Liver (tissue), 9 donors: ENCODE measurements around the gene SUPT16H. TPM values are rescaled to one million over a fixed set of nuclear protein-coding genes. Genes with fewer than 3 reads are reported as not detected.

Experiments used
- DNase-seq: peaks from one replicate; pipeline ENCODE4 v3.0.0-alpha.2; 2017; ENCODE audit warnings: low spot score
- H3K27ac ChIP-seq, 2 donors: one replicate each; pipeline ENCODE4 v1.7.0; 2013; ENCODE audit warnings: inconsistent platforms in 2 of 2, low read length in 2 of 2, control low read depth in 1 of 2, low read depth in 1 of 2, mild to moderate bottlenecking in 1 of 2
- H3K27me3 ChIP-seq, 4 donors: one replicate each; pipeline versions ENCODE4 v1.6.1 to v1.7.0; 2013; ENCODE audit warnings: low read length in 3 of 4, inconsistent platforms in 1 of 4, mild to moderate bottlenecking in 1 of 4, moderate library complexity in 1 of 4; ENCODE audit not compliant: control insufficient read depth in 4 of 4, insufficient read depth in 4 of 4
- H3K36me3 ChIP-seq, 4 donors: one replicate each; pipeline versions ENCODE4 v1.6.1 to v1.7.0; 2013; ENCODE audit warnings: low read length in 3 of 4, mild to moderate bottlenecking in 3 of 4, low read depth in 1 of 4, moderate library complexity in 1 of 4; ENCODE audit not compliant: control insufficient read depth in 4 of 4, insufficient read depth in 3 of 4
- H3K4me1 ChIP-seq, 4 donors: one replicate each; pipeline versions ENCODE4 v1.6.1 to v1.7.0; 2013; ENCODE audit warnings: low read length in 3 of 4, mild to moderate bottlenecking in 3 of 4, moderate library complexity in 1 of 4; ENCODE audit not compliant: control insufficient read depth in 4 of 4, insufficient read depth in 4 of 4
- H3K4me3 ChIP-seq, 3 donors: one replicate each; pipeline versions ENCODE4 v1.6.1 to v1.7.0; 2013; ENCODE audit warnings: low read length in 3 of 3, control low read depth in 1 of 3, low read depth in 1 of 3, mild to moderate bottlenecking in 1 of 3
- H3K9ac ChIP-seq, 2 donors: one replicate each; pipeline ENCODE4 v1.7.0; 2013; ENCODE audit warnings: low read length in 2 of 2, mild to moderate bottlenecking in 2 of 2, moderate library complexity in 2 of 2, control low read depth in 1 of 2, low read depth in 1 of 2
- H3K9me3 ChIP-seq, 4 donors: one replicate each; pipeline versions ENCODE4 v1.6.1 to v1.7.0; 2013; ENCODE audit warnings: low read length in 3 of 4; ENCODE audit not compliant: control insufficient read depth in 4 of 4
- CTCF ChIP-seq: fragments of 150-350 bp; IDR thresholded peaks from 2 replicates; pipeline ENCODE4 v1.5.1; 2017; ENCODE audit warnings: improper control_type of control experiment, low read depth, low read length; ENCODE audit not compliant: missing input control
- EGR1 ChIP-seq, 2 donors: IDR thresholded peaks; 2 replicates each; pipeline ENCODE4 v1.6.1; 2016 to 2018; ENCODE audit warnings: antibody characterized with exemption in 2 of 2, low read depth in 2 of 2
- FOXA1 ChIP-seq: IDR thresholded peaks from 2 replicates; pipeline ENCODE4 v1.6.1; 2016; ENCODE audit warnings: antibody characterized with exemption
- FOXA2 ChIP-seq: IDR thresholded peaks from 2 replicates; pipeline ENCODE4 v1.6.1; 2016; ENCODE audit warnings: antibody characterized with exemption
- GABPA ChIP-seq, 2 donors: IDR thresholded peaks in 1 of 2; conservative IDR thresholded peaks in 1 of 2; 2 replicates each; pipeline ENCODE4 v1.6.1; 2016; ENCODE audit warnings: antibody characterized with exemption in 2 of 2, mild to moderate bottlenecking in 1 of 2, moderate library complexity in 1 of 2
- HNF4A ChIP-seq, 2 donors: conservative IDR thresholded peaks; 2 replicates each; pipeline ENCODE4 v1.6.1; 2016; ENCODE audit warnings: antibody characterized with exemption in 2 of 2, mild to moderate bottlenecking in 2 of 2
- HNF4G ChIP-seq: IDR thresholded peaks from 2 replicates; pipeline ENCODE4 v1.6.1; 2016; ENCODE audit warnings: antibody characterized with exemption
- MAX ChIP-seq: IDR thresholded peaks from 2 replicates; pipeline ENCODE4 v1.6.1; 2016; ENCODE audit warnings: antibody characterized with exemption
- NR2F2 ChIP-seq: IDR thresholded peaks from 2 replicates; pipeline ENCODE4 v1.6.1; 2016; ENCODE audit warnings: antibody characterized with exemption
- RAD21 ChIP-seq, 2 donors: IDR thresholded peaks; 2 replicates each; pipeline ENCODE4 v1.6.1; 2016; ENCODE audit warnings: antibody characterized with exemption in 2 of 2, mild to moderate bottlenecking in 2 of 2
- REST ChIP-seq: IDR thresholded peaks from 2 replicates; pipeline ENCODE4 v1.6.1; 2016; ENCODE audit warnings: antibody characterized with exemption, mild to moderate bottlenecking
- RXRA ChIP-seq, 2 donors: IDR thresholded peaks; 2 replicates each; pipeline ENCODE4 v1.6.1; 2017 to 2018; ENCODE audit warnings: antibody characterized with exemption in 2 of 2, mild to moderate bottlenecking in 1 of 2
- SP1 ChIP-seq: IDR thresholded peaks from 2 replicates; pipeline ENCODE4 v1.6.1; 2018; ENCODE audit warnings: antibody characterized with exemption, mild to moderate bottlenecking
- TAF1 ChIP-seq: conservative IDR thresholded peaks from 2 replicates; pipeline ENCODE4 v1.6.1; 2016; ENCODE audit warnings: antibody characterized with exemption, mild to moderate bottlenecking
- YY1 ChIP-seq: IDR thresholded peaks from 2 replicates; pipeline ENCODE4 v1.6.1; 2016; ENCODE audit warnings: antibody characterized with exemption, mild to moderate bottlenecking
- ZBTB33 ChIP-seq: IDR thresholded peaks from 2 replicates; pipeline ENCODE4 v1.6.1; 2016; ENCODE audit warnings: antibody characterized with exemption
- WGBS: extraction: QIAGEN DNeasy Blood & Tissue Kit; methylation state at CpG from one replicate; pipeline ENCODE4 v1.1.7; 2013; 5-methylcytosine and 5-hydroxymethylcytosine counted together
- polyA plus RNA-seq, 2 donors: library from polyadenylated mRNA; stranded (reverse) in 1 of 2; unstranded in 1 of 2; fragments of 200-250 nt in 1 of 2; fragments of >200 nt in 1 of 2; fragmentation: Nextera tagmentation in 1 of 2; extraction: Ambion mirVana in 1 of 2; gene quantifications; one replicate each; pipeline versions ENCODE4 v1.2.1 to v1.2.3, GENCODE V29; 2013 to 2015
- total RNA-seq, 2 donors: library from RNA; depleted of rRNA; stranded (reverse); fragments of >200 nt; gene quantifications; one replicate each; pipeline ENCODE4 v1.2.3, GENCODE V29; 2014
- donor health status: healthy.
- donor health status: healthy.
- donor health status: healthy.
- donor health status: healthy.
- donor health status: healthy.

Gene SUPT16H
- total and polyA plus RNA-seq, 4 donors, result 18.6 to 51.6 (median 23.9) TPM

- Histone ChIP-seq H3K9ac (peak overlapping the region; percentile 14 to 30), H3K4me3 (peak overlapping the region; percentile 69 to 98 (median 73)), H3K36me3 (peaks cover 0 to 16% (median 10%) of the 10 kb centered on the region in 4 donors), H3K4me1 (peaks cover 0 to 23% (median 17%) of the 10 kb centered on the region in 4 donors), H3K9me3 (no peaks in the 10 kb centered on the region), H3K27ac (peak overlapping the region; percentile 68 to 87), H3K27me3 (no peaks in the 10 kb centered on the region)
- no peak for DNase-seq
- WGBS, result 5% methylated on average over 12 of the region's 12 CpGs
- no peak for TF ChIP-seq RXRA (IDR thresholded peaks at IDR 0.05)
- TF ChIP-seq FOXA1, result no peak
- TF ChIP-seq GABPA (IDR thresholded peaks at IDR 0.05 in 1 of 2, conservative IDR thresholded peaks at IDR 0.05 in 1 of 2), result no peak
- no peak for TF ChIP-seq FOXA2
- no peak for TF ChIP-seq SP1
- no peak for TF ChIP-seq TAF1
- no peak for TF ChIP-seq MAX
- no peak for TF ChIP-seq RAD21 (IDR thresholded peaks at IDR 0.05)
- TF ChIP-seq ZBTB33, result no peak
- no peak for TF ChIP-seq NR2F2
- TF ChIP-seq HNF4G, result no peak
- no peak for TF ChIP-seq CTCF
- no peak for TF ChIP-seq HNF4A (conservative IDR thresholded peaks at IDR 0.05)
- TF ChIP-seq YY1, result no peak
- TF ChIP-seq EGR1 (IDR thresholded peaks at IDR 0.05; ENCODE audit: low read depth in 2 of 2), result no peak
- TF ChIP-seq REST, result no peak
Measured at GRCh38 chr14:21384494-21384851, 654 bp upstream of the SUPT16H start.
